ENCODE measurements around the gene FGF1.

Gene FGF1

GRCh38 chr5:142685418-142686209, at the start of gene FGF1:
TSS of gene FGF1 (minus strand) at chr5:142686090. CDS start at chr5:142614127, 71,963 bp downstream.
- DNase-seq (ENCODE audit: low spot score), result no peak

DNA sequence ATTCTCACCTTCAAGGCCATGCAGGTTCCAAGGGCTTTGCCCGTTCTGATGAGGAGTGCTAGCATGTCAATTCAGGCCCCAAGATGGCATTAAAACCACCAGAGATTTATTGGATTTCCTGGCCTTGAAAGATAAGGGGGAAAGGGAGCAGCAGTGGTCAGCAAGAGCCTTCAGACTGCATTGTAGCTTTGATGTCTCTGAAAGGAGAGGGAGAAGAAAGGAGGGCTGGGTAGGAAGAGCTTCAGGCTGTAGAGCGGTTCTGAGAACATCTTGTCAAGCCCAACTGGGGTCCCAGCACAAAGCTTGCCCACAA, 41.8 kb upstream of the FGF1 start:
- no peak for DNase-seq (ENCODE audit: low spot score)

DNA sequence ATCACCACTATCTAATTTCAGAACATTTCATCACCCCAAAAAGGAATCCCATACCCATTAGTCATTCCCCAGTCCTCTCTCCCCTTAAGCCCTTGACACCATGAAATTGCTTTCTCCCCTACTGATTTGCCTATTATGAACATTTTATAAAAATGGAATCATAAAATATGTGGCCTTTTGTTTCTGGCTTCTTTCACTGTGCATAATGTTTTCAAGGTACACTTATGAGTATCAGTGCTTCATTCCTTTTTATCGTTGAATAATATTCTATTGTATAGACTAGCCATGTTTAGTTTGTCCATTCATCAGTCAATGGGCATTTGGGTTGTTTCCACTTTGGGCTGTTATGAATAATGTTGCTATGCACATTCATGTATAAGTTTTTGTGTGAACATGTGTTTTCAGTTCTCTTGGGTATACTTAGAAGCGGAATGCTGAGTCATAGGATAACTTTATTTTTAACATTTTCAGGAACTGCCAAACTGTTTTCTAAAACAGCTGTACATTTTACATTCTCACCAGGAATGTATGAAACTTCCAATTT, 40.4 kb upstream of the FGF1 start:
- no peak for DNase-seq (ENCODE audit: low spot score)

DNA sequence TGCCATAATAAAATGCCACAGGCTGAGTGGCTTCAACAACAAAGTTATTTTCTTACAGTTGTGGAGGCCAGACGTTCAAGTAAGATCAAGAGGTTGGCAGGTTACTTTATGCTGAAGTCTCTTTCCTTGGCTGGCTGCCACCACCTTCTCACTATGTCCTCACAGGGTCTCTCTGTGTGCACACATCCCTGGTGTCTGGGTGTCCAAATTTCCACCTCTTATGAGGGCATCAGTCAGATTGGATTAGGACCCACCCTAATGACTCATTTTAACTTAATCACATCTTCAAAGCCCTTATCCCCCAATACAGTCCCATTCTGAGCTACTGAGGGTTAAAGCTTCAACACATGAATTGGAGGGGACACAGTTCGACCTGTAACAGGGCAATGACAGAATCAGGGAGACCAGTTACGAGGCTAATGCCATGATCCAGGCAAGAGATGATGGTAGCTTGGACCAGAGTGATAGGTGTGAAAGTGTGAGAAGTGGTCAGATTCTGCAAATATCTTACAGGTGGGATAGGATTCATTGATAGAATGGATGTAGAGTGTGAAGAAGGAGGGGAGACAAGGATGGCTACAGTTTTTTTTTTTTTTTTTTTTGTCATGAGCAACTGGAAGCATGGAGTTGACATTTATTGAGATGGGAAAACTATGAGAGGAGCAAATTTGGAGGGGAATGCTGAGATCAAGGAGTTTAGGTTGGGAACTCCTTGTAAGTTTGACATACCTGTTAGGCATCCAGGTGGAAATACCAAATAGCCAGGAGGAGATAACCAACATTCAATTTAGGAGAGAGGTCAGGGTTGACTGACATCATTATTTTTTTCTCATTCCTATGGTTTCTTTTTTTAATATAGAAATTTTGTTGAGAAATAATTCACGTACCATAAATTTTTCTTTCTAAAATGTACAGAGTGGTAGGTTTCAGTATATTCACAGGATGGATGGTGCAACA, 39.6 kb upstream of the FGF1 start:
- no peak for DNase-seq (ENCODE audit: low spot score)

- no peak for DNase-seq (ENCODE audit: low spot score)
Observed at GRCh38 chr5:142724821-142725220, 38.9 kb upstream of the FGF1 start.

GRCh38 chr5:142722896-142723295, 37.0 kb upstream of the FGF1 start:
- peak; percentile 48 for DNase-seq (ENCODE audit: low spot score)

- DNase-seq (ENCODE audit: low spot score), result no peak
Observed at GRCh38 chr5:142722146-142722545, 36.3 kb upstream of the FGF1 start.

DNA sequence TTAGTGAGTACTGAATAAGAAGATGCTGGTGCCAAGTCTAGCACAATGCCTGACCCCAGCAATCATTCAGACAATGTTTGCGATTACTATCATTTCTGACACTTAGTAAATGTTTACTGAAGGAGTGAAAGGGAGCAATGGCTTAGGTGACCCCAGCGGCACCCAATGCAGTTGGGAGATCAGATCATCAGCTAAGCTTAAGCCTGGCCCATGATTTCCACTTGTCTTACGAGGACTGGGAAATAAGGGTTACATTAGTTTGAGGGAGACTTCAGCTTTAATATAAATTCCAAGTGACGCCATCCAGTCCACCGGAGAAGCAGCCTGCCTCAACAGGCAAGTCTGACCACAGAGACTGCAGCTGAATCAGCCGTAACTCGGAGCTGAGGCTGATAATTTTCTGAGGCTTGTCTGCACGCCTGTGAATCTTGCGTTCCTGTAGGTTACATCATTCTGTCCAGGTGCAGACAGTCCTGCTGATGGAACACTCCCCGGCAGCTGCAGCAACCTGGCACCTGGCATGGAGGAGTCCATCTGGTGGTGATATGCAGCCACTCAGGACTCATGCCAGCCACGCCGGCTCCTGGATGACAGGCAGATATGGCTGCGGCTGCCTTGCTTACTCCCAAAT, 34.9 kb upstream of the FGF1 start:
- no peak for DNase-seq (ENCODE audit: low spot score)

GRCh38 chr5:142719836-142720370, 34.0 kb upstream of the FGF1 start:
- DNase-seq (ENCODE audit: low spot score), result no peak

GRCh38 chr5:142717582-142718215, 31.8 kb upstream of the FGF1 start:
- DNase-seq (ENCODE audit: low spot score), result no peak

DNA sequence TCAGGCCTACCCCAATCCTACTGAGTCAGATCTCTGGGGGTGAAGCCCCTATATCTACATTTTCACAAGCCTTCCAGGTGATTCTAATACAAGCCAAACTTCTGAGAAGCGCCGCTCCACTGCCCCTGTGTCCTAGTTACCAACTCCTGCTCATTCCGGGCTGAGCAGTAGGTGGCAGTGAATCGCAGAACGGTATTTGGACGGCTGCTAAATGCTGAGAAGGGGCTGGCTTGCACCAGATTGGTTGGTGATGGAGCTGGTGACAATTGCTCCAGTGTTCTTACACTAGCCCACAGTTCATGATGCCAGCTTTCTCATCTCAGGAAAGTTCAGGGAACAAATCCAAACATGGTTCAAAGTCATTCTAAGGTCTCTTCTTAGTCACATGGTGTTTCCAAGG, 31.1 kb upstream of the FGF1 start:
- peak; percentile 50 for DNase-seq (ENCODE audit: low spot score)

- DNase-seq (ENCODE audit: low spot score), result no peak
Observed at GRCh38 chr5:142715291-142715690, 29.4 kb upstream of the FGF1 start.

DNA sequence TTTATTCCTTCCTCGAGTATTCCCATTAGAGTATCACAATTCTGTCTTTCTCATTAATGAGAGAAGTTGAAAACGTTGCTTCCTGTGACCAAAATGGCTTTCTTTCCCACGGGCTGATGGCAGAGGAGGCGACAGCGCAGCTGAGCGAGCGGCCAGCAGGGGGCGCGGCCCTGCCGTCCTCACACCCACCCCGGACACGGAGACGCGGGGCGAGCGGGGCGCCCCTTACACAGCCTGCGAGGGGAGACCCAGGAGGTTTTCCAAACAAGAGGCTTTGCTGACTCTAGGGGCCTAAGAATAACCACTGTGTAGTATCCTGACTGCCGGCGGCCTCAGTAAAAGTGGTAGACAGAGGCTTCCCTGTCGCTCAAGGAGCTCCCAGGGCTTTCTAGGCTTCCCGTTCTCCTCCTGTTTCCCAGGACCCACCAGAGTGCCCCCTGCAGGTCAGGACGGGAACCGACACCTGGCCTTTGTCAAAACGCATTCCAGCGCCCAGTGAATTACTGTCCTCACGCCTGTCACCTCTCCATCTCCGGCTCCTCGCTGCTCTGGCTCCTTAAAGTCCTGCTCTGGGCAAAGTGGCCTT, 27.3 kb upstream of the FGF1 start:
- no peak for DNase-seq (ENCODE audit: low spot score)

GRCh38 chr5:142703153-142703552, 17.3 kb upstream of the FGF1 start:
- no peak for DNase-seq (ENCODE audit: low spot score)

DNA sequence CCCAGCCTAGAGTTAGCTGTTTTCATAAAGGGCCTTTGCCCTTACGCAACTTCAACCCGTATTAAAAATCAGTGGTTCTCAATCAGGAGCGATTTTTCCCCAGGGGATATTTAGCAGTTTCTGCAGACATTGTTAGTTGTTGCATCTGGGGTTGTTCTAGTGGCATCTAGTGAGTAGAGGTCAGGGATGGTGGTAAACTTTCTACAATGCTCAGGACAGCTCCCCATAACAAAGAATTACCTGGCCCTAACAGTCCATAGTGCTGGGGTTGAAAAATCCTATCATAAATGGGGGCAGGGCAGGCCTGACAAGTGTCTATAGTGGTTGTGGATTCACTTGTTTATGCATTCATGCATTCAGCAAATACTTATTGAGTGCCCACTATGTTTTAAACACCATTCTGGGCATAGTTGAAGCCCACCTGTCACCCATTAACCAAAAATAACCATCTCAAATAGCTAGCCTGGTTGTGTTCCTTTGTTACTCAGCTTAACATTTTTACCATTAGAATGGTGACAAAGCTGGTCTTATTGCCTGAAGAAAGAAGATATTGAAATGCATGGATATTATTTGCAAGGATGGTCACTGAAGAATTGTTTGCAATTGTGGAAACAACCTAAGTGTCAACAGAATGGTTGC, 15.9 kb upstream of the FGF1 start:
- no peak for DNase-seq (ENCODE audit: low spot score)

DNA sequence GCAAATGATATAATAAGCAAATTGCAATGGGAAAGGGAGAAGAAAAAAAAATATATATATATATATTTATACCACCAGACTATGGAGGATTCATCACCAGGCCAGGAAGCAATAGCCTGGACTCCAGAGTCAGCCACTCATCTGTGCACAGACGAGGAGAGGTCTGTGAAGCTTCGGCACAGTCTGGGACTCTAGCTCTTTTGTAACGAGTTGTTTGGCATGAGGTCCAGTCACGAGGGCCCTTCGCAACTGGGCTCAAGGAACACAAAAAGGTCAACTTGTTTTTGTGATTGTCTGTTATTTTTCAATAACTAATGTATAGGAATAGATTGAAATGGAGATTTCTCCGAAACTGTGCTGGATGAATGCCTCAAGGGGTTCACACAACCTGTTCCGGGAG, 14.7 kb upstream of the FGF1 start:
- DNase-seq (ENCODE audit: low spot score), result no peak

DNA sequence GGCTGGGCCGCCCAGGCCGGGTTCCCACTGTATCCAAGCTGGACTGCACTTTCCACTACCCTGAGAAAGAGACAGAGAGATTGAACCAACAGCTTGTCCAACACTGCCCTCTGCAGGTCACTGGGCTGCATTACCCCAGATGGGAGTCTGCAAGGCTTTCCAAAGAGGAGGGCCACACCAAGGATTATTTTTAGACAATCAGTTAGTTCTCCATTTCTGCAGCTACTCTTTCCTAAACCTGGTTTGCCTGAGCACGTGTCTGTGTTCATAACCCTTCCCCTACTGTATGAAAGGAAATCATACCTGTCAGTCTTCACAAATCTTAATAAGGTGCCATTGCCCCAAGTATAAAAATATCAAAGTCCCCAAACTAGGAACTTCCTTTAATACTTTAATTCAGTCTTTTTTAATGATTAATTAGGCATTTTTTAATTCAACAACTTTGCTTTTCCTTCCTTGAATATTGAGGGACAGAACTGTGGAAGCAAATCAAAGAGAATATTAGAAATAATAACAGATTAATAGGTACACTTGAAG, 13.4 kb upstream of the FGF1 start:
- peak; percentile 72 for DNase-seq (ENCODE audit: low spot score)

DNA sequence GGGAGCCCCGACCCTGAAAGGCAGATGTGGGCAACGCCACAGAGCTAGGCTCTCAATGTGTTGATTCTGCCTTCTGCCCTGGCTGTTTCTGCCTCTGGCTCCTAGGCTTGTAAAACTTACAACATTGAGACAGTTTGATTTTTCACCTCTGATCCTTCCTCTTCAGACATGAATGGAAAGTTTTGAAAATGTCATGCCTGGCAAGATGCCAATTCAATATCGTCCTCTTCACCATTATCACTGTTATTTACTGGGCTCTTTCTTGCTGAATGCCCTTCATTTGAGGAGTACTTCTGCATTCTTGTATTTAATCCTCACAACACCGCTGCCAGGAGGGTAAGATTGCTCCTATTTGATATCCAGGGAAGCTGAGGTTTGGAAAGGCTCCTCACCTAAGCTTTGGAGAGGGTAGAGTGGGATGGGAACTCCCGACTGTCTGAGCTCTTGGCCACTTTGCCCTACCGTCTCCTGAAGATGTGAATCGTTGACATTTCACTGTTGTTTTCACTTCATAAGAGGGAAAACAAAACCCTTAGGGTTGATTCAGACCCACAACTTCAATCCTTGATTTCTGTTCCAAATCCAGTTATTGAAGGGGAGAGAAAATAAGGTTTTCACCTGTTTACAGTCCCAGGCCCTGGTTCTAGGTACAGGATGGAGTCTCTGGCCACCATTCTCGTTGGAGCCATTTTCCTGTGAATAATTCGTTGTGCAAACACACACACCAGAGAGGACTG, 12.7 kb upstream of the FGF1 start:
- DNase-seq (ENCODE audit: low spot score), result no peak

GRCh38 chr5:142697356-142698255, 11.7 kb upstream of the FGF1 start:
- DNase-seq (ENCODE audit: low spot score), result no peak

Measured in COLO829 (cell line).